ENCODE measurements around the gene SRSF9. TPM values are rescaled to one million over a fixed set of nuclear protein-coding genes. Genes with fewer than 3 reads are reported as not detected.

SRSF9 gene
- total RNA-seq, 5 donors from 2014 or later (not counting 1 experiment from before 2014, with no cell fraction given) = 134 to 149 (median 135) TPM

DNA sequence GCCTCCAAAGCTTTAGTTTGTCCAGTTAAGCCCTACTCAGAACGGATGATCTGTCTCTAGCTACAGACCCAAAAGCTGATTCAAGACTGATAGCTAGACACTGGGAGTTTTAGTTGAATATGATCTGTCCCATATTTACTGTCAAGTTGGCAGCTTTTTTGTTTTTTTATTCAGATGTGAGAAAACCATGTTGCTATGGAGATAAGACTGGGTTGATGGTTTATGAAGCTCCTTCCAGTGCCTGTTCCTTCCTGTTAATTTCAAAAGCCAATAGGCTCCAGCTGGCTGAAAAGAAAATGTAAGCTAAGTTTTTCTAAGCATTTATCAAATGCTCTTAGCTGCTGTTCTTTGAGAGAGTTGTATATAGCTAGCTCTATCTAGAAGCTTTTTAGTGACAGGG, 31.0 kb upstream of the SRSF9 start:
- CTCF ChIA-PET = interaction anchor here (0.7 to 1.1 kb wide), 5 partner anchors 10 to 31 kb away, joined by 3 to 5 read pairs (median 4); partner anchors contain the start of genes COQ5 (in 1 of the 2) and SRSF9 (in 1 of the 2)
- Histone ChIP-seq H3K4me1 (ENCODE audit: control insufficient read depth in 1 of 2, extremely low read depth in 1 of 2, insufficient read depth in 2 of 2, low read length in 2 of 2) (peaks cover 10 to 11% of the 10 kb centered on the region in 2 experiments), H3K4me3 (ENCODE audit: control insufficient read depth in 1 of 2, extremely low read depth in 1 of 2, low read length in 1 of 2) (no peak overlapping the region), H3K27ac (ENCODE audit: low read length) (no peak overlapping the region), H3K27me3 (replicated peaks in 1 of 2; ENCODE audit: control insufficient read depth in 2 of 2, extremely low read depth in 1 of 2, insufficient read depth in 2 of 2, low read length in 1 of 2) (no peaks in the 10 kb centered on the region), H3K36me3 (ENCODE audit: control insufficient read depth in 2 of 2, extremely low read depth in 1 of 2, insufficient read depth in 1 of 2, low read length in 1 of 2) (peaks cover 6 to 29% of the 10 kb centered on the region in 2 donors), H3K9me3 (no peaks in the 10 kb centered on the region)
- peak overlapping the region; percentile 12 to 47 for H3K27ac Mint-ChIP-seq
- H3K4me3 Mint-ChIP-seq = no peak overlapping the region
- DNase-seq (no peak), ATAC-seq (replicated peaks in 1 of 4) (no peak)
- WGBS (ENCODE audit: insufficient coverage) = no CpG with 5 or more reads among the region's 1 CpG
- POLR2A ChIA-PET = interaction anchor here in 1 of 2 donors (0.6 to 0.7 kb wide), 2 partner anchors 61 to 66 kb away, joined by 3 to 5 read pairs; no protein-coding TSS in a partner anchor
- H3K9me3 Mint-ChIP-seq = no peaks in the 10 kb centered on the region
- H3K27me3 Mint-ChIP-seq = no peaks in the 10 kb centered on the region
- peaks cover 27% of the 10 kb centered on the region for H3K36me3 Mint-ChIP-seq
- H3K4me1 Mint-ChIP-seq = peaks cover 21 to 31% (median 29%) of the 10 kb centered on the region in 3 donors

DNA sequence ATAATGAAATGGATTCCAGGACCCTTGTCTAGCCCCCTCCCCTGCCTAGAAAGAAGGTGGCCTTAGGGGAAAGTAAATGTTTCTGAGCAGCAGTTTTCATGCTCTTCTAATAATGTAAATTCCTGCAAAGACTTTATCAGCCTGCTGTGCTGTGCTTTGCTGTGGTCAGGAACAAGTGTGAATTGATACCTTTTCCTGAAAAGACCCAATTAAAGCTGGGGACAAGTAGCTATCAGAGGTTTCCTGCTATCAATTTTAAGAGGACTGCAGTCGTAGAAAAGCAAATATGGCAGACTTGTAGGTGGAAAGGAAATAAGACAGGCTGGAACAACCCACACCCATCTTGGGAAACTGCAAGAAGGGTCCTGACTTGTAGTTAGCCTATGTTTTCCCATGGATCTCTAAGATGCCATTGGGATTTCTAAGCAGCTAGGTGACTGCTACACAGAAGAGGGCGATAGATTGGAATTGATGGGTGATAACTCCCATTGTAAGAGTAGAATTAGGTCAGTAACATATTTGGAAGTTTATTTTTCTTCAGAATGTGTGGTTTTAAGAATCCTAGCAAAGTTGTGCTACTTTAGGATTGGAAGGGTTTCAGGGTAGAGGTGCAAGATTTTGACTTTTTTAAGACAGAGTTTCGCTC, 29.4 kb upstream of the SRSF9 start:
- ATAC-seq (replicated peaks in 1 of 4) = no peak
- DNase-seq = no peak
- Histone ChIP-seq H3K27ac (ENCODE audit: low read length) (no peak overlapping the region), H3K36me3 (ENCODE audit: control insufficient read depth in 2 of 2, extremely low read depth in 1 of 2, insufficient read depth in 1 of 2, low read length in 1 of 2) (peaks cover 6 to 21% of the 10 kb centered on the region in 2 donors), H3K9me3 (no peaks in the 10 kb centered on the region), H3K4me3 (ENCODE audit: control insufficient read depth in 1 of 2, extremely low read depth in 1 of 2, low read length in 1 of 2) (no peak overlapping the region), H3K27me3 (replicated peaks in 1 of 2; ENCODE audit: control insufficient read depth in 2 of 2, extremely low read depth in 1 of 2, insufficient read depth in 2 of 2, low read length in 1 of 2) (no peaks in the 10 kb centered on the region), H3K4me1 (ENCODE audit: control insufficient read depth in 1 of 2, extremely low read depth in 1 of 2, insufficient read depth in 2 of 2, low read length in 2 of 2) (peaks cover 15 to 16% of the 10 kb centered on the region in 2 experiments)
- H3K4me3 Mint-ChIP-seq = no peak overlapping the region
- ChIA-PET CTCF (interaction anchor here in 1 of 2 donors (1.1 kb wide), 2 partner anchors 53 to 473 kb away, joined by 3 to 4 read pairs; no protein-coding TSS in a partner anchor), POLR2A (interaction anchor here in 1 of 2 donors (0.6 kb wide), 1 partner anchor 18 kb away, joined by 3 read pairs; no protein-coding TSS in a partner anchor)
- H3K4me1 Mint-ChIP-seq = peaks cover 29 to 37% (median 33%) of the 10 kb centered on the region in 3 donors
- WGBS (ENCODE audit: insufficient coverage) = 96% methylated on average over 2 of the region's 3 CpGs
- H3K36me3 Mint-ChIP-seq = peaks cover 26% of the 10 kb centered on the region
- H3K27me3 Mint-ChIP-seq = no peaks in the 10 kb centered on the region
- peak overlapping the region; percentile 59 to 93 for H3K27ac Mint-ChIP-seq
- H3K9me3 Mint-ChIP-seq = no peaks in the 10 kb centered on the region

DNA sequence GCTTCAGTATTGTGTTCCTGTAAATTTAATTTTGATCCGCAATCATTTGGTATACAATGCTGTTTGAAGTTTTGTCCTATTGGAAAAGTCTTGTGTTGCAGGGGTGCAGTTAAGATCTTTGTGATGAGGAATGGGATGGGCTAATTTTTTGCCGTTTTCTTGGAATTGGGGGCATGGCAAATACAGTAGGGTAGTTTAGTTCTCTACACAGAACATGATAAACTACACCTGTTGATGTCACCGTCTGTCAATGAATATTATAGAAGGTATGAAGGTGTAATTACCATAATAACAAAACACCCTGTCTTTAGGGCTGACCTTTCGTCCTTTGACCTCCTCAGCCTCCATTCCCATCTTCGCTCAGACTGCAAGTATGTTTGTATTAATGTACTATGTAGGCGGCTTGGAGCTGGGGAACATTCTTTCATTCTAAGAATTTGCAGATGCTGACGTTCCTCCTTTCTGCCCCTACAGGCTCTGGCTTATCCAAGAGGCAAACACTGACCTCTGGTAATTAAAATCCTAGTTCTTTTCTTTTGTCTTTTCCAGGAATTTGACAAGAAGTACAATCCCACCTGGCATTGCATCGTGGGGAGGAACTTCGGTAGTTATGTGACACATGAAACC, 28.1 kb upstream of the SRSF9 start:
- CTCF ChIA-PET = interaction anchor here in 1 of 2 donors (0.8 kb wide), 1 partner anchor 43 kb away, joined by 3 read pairs; no protein-coding TSS in a partner anchor
- H3K4me1 Mint-ChIP-seq = peaks cover 29 to 37% (median 33%) of the 10 kb centered on the region in 3 donors
- POLR2A ChIA-PET = interaction anchor here in 1 of 2 donors (0.7 to 2.1 kb wide), 2 partner anchors 31 to 296 kb away, joined by 3 to 6 read pairs; partner anchors contain the start of genes COQ5 and RPLP0
- peaks cover 15% of the 10 kb centered on the region for H3K36me3 Mint-ChIP-seq
- WGBS (ENCODE audit: insufficient coverage) = 83% methylated on average over 1 of the region's 9 CpGs
- H3K27me3 ChIP-seq (replicated peaks in 1 of 2; ENCODE audit: control insufficient read depth in 2 of 2, extremely low read depth in 1 of 2, insufficient read depth in 2 of 2, low read length in 1 of 2) = no peaks in the 10 kb centered on the region
- peak overlapping the region; percentile 90 to 93 for H3K27ac Mint-ChIP-seq
- DNase-seq = no peak
- H3K27me3 Mint-ChIP-seq = no peaks in the 10 kb centered on the region
- peaks cover 15 to 16% of the 10 kb centered on the region in 2 experiments for H3K4me1 ChIP-seq (ENCODE audit: control insufficient read depth in 1 of 2, extremely low read depth in 1 of 2, insufficient read depth in 2 of 2, low read length in 2 of 2)
- no peaks in the 10 kb centered on the region for H3K9me3 Mint-ChIP-seq
- peak overlapping the region; percentile 83 to 97 for H3K4me3 ChIP-seq (ENCODE audit: control insufficient read depth in 1 of 2, extremely low read depth in 1 of 2, low read length in 1 of 2)
- no peak overlapping the region for H3K27ac ChIP-seq (ENCODE audit: low read length)
- peak overlapping the region; percentile 88 to 96 (median 91) for H3K4me3 Mint-ChIP-seq
- H3K9me3 ChIP-seq = no peaks in the 10 kb centered on the region
- ATAC-seq (replicated peaks in 1 of 4) = no peak
- H3K36me3 ChIP-seq (ENCODE audit: control insufficient read depth in 2 of 2, extremely low read depth in 1 of 2, insufficient read depth in 1 of 2, low read length in 1 of 2) = peaks cover 3 to 11% of the 10 kb centered on the region in 2 donors

DNA sequence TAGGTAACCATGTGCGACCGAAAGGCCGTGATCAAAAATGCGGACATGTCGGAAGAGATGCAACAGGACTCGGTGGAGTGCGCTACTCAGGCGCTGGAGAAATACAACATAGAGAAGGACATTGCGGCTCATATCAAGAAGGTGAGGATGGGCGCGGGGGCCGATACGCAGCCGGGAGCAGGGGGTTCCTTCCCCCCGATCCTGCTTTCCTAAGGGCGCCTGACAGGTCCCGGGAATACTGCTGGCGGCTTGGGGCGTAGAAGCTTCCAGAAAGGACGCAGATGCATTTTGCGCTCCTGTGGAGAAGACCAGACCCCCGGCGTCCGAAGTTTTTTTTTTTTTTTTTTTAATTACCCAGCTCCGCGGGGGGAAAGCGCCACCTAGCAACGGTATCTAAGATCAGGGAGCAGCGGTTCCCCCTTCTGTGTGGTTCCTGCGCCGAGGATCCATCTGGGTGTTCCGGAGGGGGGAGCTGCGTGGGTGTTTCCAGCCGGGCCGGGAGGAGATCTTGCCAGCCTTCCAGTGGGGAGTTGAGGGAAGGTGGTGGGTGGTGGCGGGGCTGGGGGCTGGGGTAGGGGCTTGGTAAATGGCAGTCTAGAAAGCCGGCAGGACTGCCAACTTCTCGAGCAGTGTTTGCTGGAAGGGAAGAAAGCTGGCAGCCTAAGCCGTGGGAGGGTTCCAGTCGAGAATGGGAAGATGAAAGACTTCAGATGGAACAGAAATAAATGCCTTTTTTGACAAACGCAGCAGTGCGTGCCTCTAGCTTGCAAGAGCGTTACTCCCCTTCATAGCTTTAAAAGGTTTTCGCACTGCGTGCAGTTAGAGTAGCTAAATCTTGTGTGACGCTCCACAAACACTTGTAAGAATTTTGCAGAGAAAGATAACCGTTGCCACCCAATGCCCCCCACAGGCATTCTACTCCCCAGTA, 27.1 kb upstream of the SRSF9 start:
- DNase-seq = peak in 33 of 35 experiments; percentile 7 to 76 (median 32)
- peak overlapping the region; percentile 83 to 97 for H3K4me3 ChIP-seq (ENCODE audit: control insufficient read depth in 1 of 2, extremely low read depth in 1 of 2, low read length in 1 of 2)
- peak; percentile 26 to 43 (median 35) for ATAC-seq (replicated peaks in 1 of 4)
- Mint-ChIP-seq H3K27me3 (no peaks in the 10 kb centered on the region), H3K9me3 (no peaks in the 10 kb centered on the region), H3K36me3 (peaks cover 15% of the 10 kb centered on the region), H3K4me1 (peaks cover 29 to 37% (median 33%) of the 10 kb centered on the region in 3 donors), H3K27ac (peak overlapping the region; percentile 90 to 93), H3K4me3 (peak overlapping the region; percentile 88 to 96 (median 91))
- H3K4me1 ChIP-seq (ENCODE audit: control insufficient read depth in 1 of 2, extremely low read depth in 1 of 2, insufficient read depth in 2 of 2, low read length in 2 of 2) = peaks cover 15 to 16% of the 10 kb centered on the region in 2 experiments
- H3K9me3 ChIP-seq = no peaks in the 10 kb centered on the region
- ChIA-PET CTCF (interaction anchor here (0.6 to 1.6 kb wide), 10 partner anchors 23 to 1570 kb away, joined by 3 to 9 read pairs (median 4); partner anchors contain the start of gene SRSF9 (in 1 of the 2)), POLR2A (interaction anchor here (0.6 to 2.1 kb wide), 11 partner anchors 9 to 295 kb away, joined by 3 to 10 read pairs (median 3); partner anchors contain the start of genes COQ5 (in 2 of the 2), RNU4-2 (in 1 of the 2) and RPLP0 (in 1 of the 2))
- no peaks in the 10 kb centered on the region for H3K27me3 ChIP-seq (replicated peaks in 1 of 2; ENCODE audit: control insufficient read depth in 2 of 2, extremely low read depth in 1 of 2, insufficient read depth in 2 of 2, low read length in 1 of 2)
- WGBS (ENCODE audit: insufficient coverage) = under 1% methylated on average over 33 of the region's 47 CpGs
- peaks cover 0 to 9% of the 10 kb centered on the region in 2 donors for H3K36me3 ChIP-seq (ENCODE audit: control insufficient read depth in 2 of 2, extremely low read depth in 1 of 2, insufficient read depth in 1 of 2, low read length in 1 of 2)
- peak overlapping the region; percentile 42 for H3K27ac ChIP-seq (ENCODE audit: low read length)

DNA sequence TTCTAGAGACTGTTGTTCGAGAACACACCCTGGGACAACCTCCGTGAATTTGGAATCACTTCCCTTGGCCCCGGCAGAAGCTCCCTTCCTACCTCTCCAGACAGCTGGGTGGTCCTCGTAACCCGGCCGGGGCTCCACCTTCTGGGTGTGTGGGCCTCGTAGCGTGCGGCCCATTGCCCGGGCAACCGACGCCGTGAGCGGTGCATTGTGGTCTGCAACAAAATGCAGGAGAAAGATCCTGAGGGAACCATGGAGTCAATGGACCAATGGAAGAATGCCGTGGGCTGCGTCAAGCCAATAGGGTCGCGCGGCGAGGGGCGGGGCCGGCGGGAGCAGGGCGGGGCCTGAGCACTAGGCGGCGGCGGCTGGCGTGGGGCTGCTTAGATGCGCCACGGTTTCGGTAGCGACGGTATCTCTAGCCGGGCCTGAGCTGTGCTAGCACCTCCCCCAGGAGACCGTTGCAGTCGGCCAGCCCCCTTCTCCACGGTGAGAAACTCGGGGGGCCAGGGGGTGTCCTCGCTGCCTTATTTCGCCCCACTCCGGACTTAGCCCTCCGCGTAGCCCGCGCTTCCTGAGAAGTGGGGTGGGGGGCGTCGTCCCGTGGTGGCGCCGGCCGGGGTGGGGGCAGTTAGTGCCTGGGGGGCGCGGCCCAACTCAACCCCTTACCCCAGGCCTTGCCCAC, 26.3 kb upstream of the SRSF9 start, which contains the start of gene DYNLL1:
DYNLL1 (plus strand) TSS at position 383 of the 682 bp plus-strand sequence. CDS start 309 bp downstream, outside the sequence.
- CTCF ChIA-PET = interaction anchor here (0.6 to 1.6 kb wide), 8 partner anchors 25 to 1368 kb away, joined by 3 to 9 read pairs (median 4); partner anchors contain the start of gene SRSF9 (in 1 of the 2)
- peaks cover 15% of the 10 kb centered on the region for H3K36me3 Mint-ChIP-seq
- H3K27me3 ChIP-seq (replicated peaks in 1 of 2; ENCODE audit: control insufficient read depth in 2 of 2, extremely low read depth in 1 of 2, insufficient read depth in 2 of 2, low read length in 1 of 2) = no peaks in the 10 kb centered on the region

More for the DNA sequence above, 26.3 kb upstream of the SRSF9 start, which contains the start of gene DYNLL1:
- H3K4me3 Mint-ChIP-seq = peak within 1 kb of the TSS; percentile 88 to 96 (median 91)
- DNase-seq (peak; percentile 89 to 99 (median 95)), ATAC-seq (replicated peaks in 1 of 4) (peak; percentile 95 to 99 (median 97))
- H3K27me3 Mint-ChIP-seq = no peaks in the 10 kb centered on the region
- peak within 1 kb of the TSS; percentile 63 for H3K27ac ChIP-seq (ENCODE audit: low read length)
- peak within 1 kb of the TSS; percentile 83 to 97 for H3K4me3 ChIP-seq (ENCODE audit: control insufficient read depth in 1 of 2, extremely low read depth in 1 of 2, low read length in 1 of 2)
- H3K36me3 ChIP-seq (ENCODE audit: control insufficient read depth in 2 of 2, extremely low read depth in 1 of 2, insufficient read depth in 1 of 2, low read length in 1 of 2) = peaks cover 0 to 9% of the 10 kb centered on the region in 2 donors
- no peaks in the 10 kb centered on the region for H3K9me3 ChIP-seq
- POLR2A ChIA-PET = interaction anchor here (0.6 to 2.1 kb wide), 9 partner anchors 9 to 295 kb away, joined by 3 to 10 read pairs (median 3); partner anchors contain the start of genes COQ5 (in 1 of the 2), RNU4-2 (in 1 of the 2) and RPLP0 (in 1 of the 2)
- 0% methylated on average over 22 of the region's 53 CpGs for WGBS (ENCODE audit: insufficient coverage)
- H3K9me3 Mint-ChIP-seq = no peaks in the 10 kb centered on the region
- H3K4me1 ChIP-seq (ENCODE audit: control insufficient read depth in 1 of 2, extremely low read depth in 1 of 2, insufficient read depth in 2 of 2, low read length in 2 of 2) = peaks cover 15 to 16% of the 10 kb centered on the region in 2 experiments
- H3K27ac Mint-ChIP-seq = peak within 1 kb of the TSS; percentile 90 to 93
- peaks cover 29 to 37% (median 31%) of the 10 kb centered on the region in 3 donors for H3K4me1 Mint-ChIP-seq
